GM19193 (cell line): ENCODE data around the gene RPN2.

Experiments
- POLR2A ChIP-seq: IDR thresholded peaks from 4 replicates; pipeline ENCODE4 v1.6.1; 2011; ENCODE audit not compliant: insufficient read depth, insufficient read length; ENCODE audit errors: extremely low read depth

The RPN2 gene

GRCh38 chr20:37259865-37260264, 80.7 kb downstream of the RPN2 start:
- TF ChIP-seq POLR2A: no peak

GRCh38 chr20:37260923-37261322, 81.8 kb downstream of the RPN2 start:
- TF ChIP-seq POLR2A: no peak

GRCh38 chr20:37261714-37262113, 82.6 kb downstream of the RPN2 start, which contains the start of gene GHRH:
TSS of gene GHRH (minus strand) at chr20:37261814. CDS start at chr20:37256889, 4,925 bp downstream.
- TF ChIP-seq POLR2A: no peak

- TF ChIP-seq POLR2A: no peak
Measured at GRCh38 chr20:37262505-37262904, 83.4 kb downstream of the RPN2 start.

GRCh38 chr20:37263686-37264085, 84.6 kb downstream of the RPN2 start:
- no peak for TF ChIP-seq POLR2A

- no peak for TF ChIP-seq POLR2A
Measured at GRCh38 chr20:37265152-37265551, 86.0 kb downstream of the RPN2 start.

GRCh38 chr20:37266940-37267666, 88.0 kb downstream of the RPN2 start:
- no peak for TF ChIP-seq POLR2A

- TF ChIP-seq POLR2A: no peak
Measured at GRCh38 chr20:37267667-37268313, 88.7 kb downstream of the RPN2 start.

- peak; percentile 34 for TF ChIP-seq POLR2A
Measured at GRCh38 chr20:37270576-37271420, 91.7 kb downstream of the RPN2 start.

GRCh38 chr20:37271421-37271768, 92.3 kb downstream of the RPN2 start:
- no peak for TF ChIP-seq POLR2A

GRCh38 chr20:37273988-37274387, 94.9 kb downstream of the RPN2 start:
- TF ChIP-seq POLR2A: no peak

GRCh38 chr20:37274851-37275524, 95.9 kb downstream of the RPN2 start:
- TF ChIP-seq POLR2A: no peak

- peak; percentile 52 for TF ChIP-seq POLR2A
Measured at GRCh38 chr20:37276494-37277252, 97.5 kb downstream of the RPN2 start.

- no peak for TF ChIP-seq POLR2A
Measured at GRCh38 chr20:37277253-37277593, 98.1 kb downstream of the RPN2 start.
